Activated T-cell treated with anti-CD3 and anti-CD28 coated beads, Interleukin-2, amount 50 U/mL, for 1 hour (primary cell): Measurements from ENCODE around the gene SERINC4.

Experiments
- DNase-seq: peaks from one replicate; pipeline ENCODE4 v3.0.0-alpha.2; 2020

The SERINC4 gene

DNA sequence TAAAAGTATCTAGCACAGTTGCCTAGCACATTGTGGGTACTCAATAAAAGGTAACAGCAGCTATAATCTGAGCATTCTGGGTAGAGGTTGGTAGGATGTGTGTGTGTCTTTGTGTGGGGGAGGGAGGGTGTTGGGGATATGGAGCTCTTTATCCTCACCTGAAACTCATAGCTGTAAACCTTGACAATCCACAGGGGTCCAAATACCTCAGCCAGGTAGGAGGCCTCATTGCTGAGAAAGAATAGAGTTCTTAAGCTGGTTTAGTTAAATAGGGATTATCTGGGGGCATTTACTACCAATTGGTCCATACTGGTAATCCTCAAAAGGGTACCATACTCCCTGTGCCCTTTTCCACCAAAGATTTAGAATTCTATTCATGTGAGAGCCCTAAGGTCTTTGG is 4.0 kb downstream of the SERINC4 start:
- no peak for DNase-seq

DNA sequence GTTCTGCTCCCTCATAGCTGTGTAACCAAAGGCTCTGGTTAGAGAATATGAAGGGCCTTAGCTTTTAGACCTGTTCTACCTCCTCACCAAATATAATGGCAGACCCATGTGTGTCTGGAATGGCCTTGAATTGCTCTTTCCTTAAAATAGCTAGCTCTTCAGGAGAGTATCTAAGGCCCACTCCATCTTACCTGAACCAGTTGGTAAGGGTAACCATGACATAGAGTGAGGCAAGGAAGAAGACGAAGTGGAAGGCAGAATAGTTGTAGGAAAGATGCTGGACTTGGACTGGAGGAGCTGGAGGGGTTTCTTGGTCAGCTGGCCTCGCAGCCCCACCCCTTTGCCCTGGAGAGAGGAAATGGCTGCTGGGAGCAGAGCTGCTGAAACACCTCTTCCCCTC is 4.8 kb downstream of the SERINC4 start:
- DNase-seq: no peak

DNA sequence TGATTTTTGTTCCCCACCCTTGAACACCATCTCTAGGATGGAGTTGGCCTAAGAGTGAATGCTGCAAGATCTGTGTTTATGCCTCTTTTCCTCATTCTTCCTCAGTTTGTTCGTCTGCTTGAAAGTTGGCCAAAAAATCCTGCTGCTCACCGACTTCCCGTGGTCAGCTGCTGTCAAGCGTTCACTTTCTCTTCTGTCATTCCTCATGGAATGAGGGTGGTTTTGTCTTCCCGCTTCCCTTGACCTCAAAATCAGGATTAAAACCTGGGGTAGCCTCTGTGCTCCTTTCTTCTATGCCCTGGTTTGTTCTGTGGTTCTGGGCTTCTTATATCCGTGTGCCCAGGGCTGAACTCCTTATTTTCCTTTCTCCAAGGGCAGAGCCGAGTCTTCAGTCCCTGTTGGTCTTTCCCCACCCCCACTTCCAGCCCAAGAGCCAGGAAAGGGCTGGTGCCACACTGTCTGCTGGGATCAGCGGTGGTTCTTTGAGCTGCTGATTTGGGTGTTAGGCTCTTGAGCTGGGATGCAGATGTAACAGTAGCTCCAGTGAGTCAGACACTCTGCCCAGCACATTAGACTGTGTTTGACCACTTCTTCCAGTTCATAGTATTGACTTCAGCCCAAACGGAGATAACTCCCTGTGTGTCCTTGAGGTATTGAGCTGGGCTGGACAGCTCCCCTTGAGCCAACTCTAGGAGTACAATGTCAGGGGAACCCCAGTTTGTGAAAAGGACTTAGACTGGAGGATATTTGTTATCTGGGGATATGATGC is 5.6 kb downstream of the SERINC4 start:
- no peak for DNase-seq

DNA sequence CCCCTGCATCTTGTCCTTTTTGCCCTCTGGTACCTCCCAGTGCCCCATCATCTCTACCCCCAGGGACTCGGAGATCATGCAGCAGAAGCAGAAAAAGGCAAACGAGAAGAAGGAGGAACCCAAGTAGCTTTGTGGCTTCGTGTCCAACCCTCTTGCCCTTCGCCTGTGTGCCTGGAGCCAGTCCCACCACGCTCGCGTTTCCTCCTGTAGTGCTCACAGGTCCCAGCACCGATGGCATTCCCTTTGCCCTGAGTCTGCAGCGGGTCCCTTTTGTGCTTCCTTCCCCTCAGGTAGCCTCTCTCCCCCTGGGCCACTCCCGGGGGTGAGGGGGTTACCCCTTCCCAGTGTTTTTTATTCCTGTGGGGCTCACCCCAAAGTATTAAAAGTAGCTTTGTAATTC is 6.4 kb downstream of the SERINC4 start:
- no peak for DNase-seq

DNA sequence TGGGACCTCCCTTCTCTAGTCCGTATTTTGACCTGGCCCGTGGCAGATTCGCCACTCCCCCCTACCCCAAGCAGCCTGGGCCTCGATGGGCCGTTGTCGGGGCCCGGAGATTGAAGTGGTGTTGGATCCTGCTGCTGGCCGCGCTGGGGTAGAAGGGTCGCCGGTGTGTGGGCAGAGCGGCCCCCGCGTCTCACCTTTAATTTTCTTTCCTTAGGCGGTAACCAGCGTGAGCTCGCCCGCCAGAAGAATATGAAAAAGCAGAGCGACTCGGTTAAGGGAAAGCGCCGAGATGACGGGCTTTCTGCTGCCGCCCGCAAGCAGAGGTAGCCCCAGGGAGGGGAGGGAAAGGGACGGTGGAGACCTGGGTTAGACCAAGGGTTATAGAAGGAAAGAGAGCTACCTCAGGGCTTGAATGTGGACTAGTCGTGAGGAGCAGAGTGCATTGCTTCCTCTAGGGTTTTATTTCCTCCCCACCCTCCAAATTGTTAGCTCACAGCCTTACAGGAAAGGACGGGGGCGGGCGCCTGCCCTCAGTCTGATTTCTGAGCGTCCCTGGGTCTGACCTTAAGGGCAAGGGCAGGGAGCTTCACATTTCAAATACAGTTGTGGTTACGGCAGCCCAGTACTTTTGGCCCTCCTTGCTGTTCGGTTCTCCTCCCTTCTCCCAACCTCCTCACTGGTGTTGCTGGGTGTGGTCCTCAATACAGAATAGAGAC is 7.1 kb downstream of the SERINC4 start:
- DNase-seq: peak; percentile 31

DNA sequence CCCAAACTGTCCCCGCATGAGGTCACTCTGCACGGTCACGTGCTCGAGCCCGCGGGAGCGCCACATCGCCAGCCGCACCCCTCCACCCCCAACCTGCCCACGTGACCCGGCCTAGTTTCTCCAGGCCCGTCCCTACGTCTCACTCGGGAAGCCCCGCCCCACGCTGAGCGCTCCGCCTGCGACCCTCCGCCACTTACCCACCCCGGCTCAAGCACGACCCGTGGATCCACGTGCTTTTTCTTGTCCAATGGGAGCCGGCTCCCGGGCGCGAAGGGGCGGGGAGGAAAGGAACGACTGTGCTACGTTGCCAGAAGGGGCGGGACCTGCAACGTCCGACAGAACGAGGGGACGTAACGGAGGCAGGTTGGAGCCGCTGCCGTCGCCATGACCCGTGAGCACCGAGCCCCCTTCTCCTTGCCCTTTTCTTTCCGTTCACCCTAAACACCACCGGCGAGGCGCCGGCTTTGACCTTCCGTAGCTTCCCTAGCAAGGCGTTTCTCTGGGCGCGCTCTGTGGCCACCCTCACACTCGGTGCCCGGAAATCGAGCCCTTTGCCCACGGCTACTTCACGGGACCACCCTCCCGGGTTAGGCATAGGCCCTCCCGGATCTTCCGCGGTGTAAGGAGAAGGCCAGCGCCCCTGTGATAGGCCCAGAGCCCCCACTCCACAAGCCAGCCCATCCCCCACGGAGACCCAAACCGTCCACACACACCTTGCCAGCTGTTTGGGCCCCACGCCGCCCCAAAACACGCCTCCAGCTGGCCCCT is 7.8 kb downstream of the SERINC4 start, which contains the start of gene SERF2:
Gene SERF2, plus strand, starts transcription at position 328 of the 768 bp plus-strand sequence. Its CDS starts 57 bp downstream, at position 385.
- peak; percentile 99 for DNase-seq

DNA sequence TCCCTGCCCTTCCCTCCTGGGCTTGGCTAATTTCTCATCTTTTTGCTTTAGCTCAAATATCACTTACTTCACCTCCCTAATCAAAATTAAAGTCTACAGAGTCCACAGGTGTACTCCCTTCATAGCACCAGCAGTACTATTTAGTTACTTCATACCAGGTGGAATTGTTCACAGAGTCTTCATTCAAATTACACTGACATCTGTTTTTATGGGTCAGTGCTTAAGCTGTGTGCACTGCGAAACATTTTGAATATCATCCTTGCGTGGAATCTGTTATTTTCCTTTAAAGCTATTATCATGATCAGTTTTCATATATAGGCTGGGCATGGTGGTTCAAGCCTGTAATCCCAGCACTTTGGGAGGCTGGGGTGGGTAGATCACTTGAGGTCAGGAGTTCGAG is 10.6 kb downstream of the SERINC4 start:
- no peak for DNase-seq

DNA sequence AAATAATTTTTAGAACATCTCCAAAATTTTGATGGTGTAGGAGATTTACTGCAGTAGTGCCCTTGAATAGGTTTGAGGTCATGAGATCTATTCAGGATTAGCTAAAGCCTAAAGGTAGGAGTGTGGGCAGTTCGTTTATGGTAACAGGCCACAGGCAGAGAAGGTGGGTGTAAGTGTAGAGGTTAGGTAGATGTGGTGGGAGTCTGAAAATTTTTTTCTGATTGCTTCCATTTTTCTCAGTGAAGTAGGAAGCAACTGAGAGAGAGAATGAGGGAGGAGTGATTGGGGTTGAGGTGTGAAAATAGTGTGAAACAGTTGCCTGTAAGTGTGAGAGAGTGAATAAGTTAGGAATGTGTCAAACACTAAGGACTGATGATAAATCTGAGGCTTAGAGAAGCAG is 21.0 kb downstream of the SERINC4 start:
- no peak for DNase-seq

DNA sequence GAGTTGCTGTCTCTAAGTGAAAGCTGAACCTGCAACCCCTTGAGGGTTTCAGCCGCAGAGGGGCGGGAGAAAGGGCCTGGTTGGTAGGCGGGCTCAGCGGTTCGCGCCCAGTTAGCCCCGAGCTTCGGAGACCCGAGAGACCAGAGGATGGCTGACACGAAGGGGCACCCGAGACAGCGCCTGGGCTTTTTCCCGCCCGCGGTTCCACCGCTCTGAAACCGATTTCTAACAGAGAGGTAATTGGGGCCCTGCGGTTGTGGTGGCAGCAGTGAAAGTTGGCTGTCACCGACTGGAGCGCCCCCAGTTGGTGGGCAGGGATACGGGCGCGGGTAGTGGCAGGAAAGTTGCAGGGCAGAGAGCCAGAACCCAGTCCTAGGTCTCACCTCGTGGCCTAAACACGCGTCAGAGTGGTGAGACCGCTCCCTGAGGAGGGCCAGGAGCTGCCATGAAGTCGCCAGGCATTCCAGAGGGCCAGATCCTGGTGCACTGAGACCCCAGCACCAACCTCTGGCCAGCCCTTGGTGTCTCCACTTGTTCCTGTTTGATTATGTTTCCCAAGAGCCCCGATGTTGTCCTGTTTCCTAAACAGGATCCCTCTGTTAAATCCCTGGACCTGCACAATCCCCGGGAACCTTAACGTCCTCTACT is 22.6 kb downstream of the SERINC4 start:
- DNase-seq: peak; percentile 85

DNA sequence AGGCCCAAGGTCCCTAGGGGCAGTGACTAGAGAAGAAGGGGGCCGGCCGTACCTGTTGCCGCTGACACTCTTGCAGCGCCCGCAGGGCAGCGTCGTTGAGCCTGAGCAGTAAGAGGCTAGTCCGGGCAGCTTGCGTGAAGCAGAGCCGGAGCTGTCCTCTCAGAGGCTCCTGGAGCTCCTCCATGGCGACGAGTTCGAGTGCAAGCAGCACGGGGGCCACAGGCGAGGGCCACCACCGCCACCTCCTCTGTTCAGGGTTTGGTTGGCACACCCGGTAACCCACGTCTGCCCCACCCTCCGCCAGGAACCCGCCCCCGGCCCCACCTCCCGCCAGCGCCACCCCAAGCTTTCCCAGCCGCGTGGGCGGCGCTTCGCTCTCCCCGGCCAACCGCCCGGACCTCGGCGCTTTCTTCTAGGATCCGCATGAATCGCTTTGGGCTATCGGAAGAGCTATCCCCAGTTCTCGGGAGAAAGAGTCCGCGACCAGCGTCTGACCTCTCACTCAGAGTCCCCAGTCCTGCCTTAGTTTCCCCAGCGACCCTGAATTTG is 23.2 kb downstream of the SERINC4 start, which contains the start of gene ELL3:
Gene ELL3, minus strand, starts transcription at position 249 of the 549 bp plus-strand sequence. Its CDS starts 65 bp downstream, at position 184.
- DNase-seq: peak; percentile 81

DNA sequence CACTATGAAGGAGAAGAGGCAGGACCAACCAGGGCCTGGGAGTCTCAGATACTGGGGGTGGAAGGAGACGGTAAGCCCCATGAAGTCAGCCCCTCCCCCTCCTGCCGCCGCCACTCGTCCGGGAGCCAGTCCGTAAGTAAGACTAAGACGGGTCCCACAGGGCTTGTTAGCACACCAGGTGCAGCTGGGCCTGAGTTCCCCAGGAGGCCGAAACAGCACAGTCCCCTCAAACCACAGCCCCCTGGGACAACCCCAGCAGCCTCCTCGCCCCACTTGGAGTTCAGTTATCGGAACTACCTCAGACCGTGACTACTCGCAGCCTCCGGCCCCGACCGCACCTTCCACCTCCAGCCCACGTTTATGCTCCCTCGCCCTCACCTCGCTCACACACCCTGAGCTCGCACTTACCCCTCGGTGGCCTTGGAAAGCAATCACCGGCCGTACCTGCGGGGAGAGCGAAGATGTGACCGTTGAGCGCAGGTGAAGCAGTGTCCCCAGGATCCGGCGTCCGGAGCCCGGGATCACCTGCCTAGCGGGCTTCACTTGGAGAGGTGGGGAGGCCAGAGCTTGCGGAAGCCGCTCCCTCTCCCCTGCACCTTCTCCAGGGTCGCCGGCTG is 23.8 kb downstream of the SERINC4 start:
- peak; percentile 33 for DNase-seq

DNA sequence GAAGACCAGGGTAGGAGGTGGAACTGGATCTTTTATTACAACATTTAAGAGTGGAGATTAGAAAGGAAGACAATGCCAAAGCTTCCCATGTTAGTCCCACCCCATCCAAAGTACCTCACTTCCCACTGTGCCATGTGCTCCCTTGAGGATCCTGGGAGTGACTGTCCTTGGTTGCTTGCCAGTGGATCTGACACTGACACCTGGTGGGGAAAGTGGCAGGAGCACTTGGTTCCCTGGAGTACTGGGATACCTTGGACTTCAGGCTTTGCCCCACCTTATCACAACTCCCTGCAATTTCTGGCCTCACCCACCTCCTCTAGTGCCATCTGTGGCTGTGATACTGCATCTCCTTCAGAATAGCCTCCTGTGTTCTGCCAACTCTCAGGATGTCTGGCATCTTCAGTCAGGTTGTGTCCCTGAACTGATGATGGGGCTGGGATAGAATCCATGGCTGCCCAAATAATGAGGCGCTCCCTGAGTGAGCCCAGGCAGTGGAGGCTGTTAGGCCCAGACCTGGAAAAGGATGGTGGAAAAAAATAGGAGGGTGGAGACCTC is 24.5 kb downstream of the SERINC4 start:
- no peak for DNase-seq

DNA sequence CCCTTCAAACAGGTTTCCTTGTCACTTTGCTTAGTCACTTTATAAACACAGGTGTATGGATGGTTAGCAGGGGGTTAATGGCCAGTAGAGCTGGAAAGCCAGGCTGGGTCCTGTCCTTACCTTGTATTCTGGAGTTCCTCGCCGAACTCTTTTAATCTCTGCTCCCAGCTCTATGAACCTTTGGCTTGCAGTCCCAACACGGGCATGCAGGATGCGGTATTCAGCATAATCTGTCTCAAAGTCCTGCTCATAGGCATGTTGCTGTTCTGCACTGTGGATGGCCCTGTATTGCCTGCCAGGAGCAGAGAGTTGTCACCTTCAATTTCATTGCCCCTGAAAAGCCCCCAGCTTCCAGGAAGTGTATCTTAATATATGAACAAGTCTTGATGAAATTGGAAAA is 26.0 kb downstream of the SERINC4 start:
- DNase-seq: no peak

DNA sequence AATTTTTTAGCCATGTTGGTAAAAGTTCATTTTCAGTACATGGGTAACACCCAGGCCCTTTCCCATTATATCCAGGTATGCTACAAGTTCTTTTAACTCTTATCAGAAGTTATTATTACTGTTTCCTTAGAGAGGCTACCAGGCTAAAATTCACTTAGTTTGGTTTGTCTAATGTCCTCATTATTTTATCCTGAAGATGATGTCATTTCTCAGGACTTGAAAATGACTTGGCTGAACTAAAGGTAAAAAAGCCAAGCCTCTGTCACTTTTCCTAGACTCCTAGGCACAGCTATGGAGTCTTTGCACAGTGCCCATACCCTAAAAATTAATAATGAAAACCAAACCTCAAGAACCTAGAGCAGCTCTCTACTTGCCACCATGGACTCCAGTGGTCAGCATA is 27.4 kb downstream of the SERINC4 start:
- DNase-seq: no peak

DNA sequence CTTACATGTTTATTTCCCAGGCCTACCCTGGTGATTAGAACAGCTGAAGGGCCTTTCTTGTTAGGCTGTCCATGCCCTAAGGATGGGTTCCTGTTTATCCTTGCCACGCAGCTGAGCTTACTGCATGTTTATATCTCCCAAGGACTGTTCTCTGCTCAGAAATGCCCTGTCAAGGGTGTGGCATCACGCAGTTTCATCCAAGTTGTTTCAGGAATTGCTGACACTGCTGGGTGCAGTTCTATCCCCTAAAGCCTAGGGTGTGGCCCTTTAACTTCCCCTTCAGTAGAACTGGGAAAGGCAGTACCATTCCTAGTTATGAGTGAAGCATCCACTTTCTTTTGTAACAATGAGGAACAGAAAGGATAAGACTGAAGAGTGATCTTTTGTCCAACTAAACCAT is 28.2 kb downstream of the SERINC4 start:
- no peak for DNase-seq

DNA sequence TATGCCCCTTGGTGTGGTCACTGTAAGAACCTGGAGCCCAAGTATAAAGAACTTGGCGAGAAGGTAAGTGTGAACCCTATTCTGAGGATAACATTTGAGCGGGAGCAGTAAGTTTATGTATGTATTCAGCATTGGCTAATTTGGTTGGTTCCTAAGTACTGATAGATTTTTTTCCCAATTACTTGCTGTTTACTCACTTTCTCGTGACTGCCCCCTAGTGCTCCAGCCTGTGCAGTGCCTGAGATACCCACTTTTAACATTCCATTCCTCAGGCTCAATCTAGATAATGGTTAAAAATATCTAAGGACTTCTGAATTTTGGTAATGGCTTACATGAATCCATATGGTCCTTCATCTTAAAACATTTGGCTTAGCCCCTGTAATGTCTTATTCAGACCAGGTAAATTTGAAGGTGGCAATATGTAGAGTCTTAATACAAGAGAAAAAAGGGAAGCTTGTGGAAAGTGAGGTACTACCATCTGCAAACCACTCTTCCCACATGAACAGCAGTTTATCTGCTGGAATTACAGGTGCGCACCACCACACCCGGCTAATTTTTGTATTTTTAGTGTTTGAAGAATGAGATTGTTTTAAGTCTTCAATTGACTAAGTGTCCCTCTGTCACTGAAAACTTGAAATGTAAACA is 30.3 kb downstream of the SERINC4 start:
- DNase-seq: peak; percentile 61

DNA sequence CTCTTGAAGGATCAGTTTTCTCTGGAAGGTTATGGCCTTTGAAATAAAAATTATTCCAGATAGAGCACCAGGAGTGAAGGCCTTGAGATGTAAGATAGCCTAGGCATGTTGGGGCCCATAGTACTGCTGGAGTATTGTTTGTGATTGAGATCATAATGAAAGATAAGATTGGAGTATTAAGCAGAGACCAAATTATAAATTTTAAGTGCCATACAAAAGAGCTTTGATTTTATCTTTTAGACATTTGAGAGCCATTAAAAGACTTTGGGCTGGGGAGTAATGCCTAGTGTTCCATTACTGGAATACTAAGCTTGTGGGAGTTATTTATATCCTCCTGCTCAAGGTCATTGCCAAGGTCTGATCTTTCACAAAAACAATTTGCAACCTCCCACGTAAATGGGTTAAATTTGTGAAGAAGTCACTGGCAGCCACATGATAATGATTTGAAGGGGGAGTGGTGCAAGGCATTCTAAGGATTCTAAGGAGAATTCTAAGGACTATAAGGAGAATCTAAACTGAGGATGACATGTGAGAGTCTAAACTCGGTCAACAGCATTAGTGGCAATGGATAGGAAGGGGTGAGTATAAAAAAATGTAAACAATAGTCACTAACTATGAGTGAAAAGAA is 36.1 kb downstream of the SERINC4 start:
- no peak for DNase-seq

DNA sequence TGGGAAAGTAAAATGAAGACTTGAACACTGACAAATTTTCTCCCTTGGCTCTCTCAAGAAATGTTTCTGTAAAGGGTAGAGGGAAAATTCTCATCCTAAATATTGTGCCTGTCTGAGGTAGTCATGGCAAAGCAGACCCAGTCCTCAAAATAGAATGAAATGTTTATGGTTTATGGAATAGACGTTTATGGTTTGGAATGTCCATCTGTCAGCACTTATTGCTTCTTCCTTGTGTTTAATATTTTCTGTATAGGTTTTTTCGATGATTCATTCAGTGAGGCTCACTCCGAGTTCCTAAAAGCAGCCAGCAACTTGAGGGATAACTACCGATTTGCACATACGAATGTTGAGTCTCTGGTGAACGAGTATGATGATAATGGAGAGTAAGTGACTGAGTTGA is 37.2 kb downstream of the SERINC4 start:
- DNase-seq: no peak

DNA sequence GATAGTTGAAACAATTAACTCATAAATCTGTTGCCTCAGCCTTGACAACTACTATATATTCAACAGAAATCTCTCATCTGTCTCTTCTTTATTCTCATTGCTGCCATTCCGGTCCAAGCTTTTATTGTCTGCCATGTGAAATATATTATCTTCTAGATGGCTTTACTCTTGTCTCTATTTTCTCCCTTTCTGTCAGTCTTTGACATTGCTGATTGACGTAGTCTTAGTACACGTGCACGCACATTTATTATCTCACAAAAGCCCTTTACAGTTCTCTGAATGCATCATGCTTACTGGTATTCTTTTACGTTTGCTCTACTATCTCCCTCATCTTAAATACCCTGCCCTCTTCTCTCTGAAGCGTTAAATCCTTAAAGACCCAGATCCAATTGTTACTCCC is 48.1 kb downstream of the SERINC4 start:
- DNase-seq: no peak

DNA sequence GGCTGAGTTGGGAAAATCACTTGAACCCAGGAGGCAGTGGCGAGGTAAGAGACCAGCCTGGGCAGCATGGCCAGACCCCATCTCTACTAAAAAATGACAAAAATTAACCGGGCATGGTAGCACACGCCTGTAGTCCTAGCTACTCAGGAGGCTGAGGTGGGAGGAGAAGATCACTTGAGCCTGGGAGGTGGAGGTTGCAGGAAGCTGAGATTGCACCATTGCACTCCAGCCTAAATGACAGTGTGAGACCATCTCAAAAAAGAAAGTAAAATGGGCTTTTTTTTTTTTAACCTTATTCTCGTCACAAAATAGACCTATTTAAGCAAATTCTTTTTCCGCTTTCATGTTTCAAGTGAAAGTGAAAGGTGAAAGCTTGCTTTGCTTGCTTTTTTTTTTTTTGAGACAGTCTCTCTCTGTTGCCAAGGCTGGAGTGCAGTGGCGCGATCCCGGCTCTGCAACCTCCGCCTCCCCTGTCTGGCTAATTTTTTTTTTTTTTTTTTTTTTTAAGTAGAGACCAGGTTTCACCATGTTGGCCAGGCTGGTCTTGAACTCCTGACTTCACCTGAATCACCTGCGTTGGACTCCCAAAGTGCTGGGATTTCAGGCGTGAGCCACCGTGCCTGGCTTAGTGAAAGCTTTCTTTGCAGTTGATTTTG is 50.2 kb downstream of the SERINC4 start:
- no peak for DNase-seq
